D721Med (cell line): ENCODE data around the gene LAMA1.

Experiments used
- DNase-seq: peaks from one replicate; pipeline ENCODE4 v3.0.0; 2011; ENCODE audit warnings: low spot score; ENCODE audit not compliant: insufficient read length
- FAIRE-seq: peaks from 2 replicates; lab custom pipeline; 2011; peaks lifted over from hg19 to GRCh38; lab: Jason Lieb, UNC
- TF ChIP-seq, protein P1 (sequence below): IDR thresholded peaks from 2 replicates; pipeline ENCODE4 v1.5.1; 2012; ENCODE audit warnings: mild to moderate bottlenecking, control low read depth; ENCODE audit not compliant: insufficient read depth; ENCODE audit errors: missing control alignments

Gene LAMA1

DNA sequence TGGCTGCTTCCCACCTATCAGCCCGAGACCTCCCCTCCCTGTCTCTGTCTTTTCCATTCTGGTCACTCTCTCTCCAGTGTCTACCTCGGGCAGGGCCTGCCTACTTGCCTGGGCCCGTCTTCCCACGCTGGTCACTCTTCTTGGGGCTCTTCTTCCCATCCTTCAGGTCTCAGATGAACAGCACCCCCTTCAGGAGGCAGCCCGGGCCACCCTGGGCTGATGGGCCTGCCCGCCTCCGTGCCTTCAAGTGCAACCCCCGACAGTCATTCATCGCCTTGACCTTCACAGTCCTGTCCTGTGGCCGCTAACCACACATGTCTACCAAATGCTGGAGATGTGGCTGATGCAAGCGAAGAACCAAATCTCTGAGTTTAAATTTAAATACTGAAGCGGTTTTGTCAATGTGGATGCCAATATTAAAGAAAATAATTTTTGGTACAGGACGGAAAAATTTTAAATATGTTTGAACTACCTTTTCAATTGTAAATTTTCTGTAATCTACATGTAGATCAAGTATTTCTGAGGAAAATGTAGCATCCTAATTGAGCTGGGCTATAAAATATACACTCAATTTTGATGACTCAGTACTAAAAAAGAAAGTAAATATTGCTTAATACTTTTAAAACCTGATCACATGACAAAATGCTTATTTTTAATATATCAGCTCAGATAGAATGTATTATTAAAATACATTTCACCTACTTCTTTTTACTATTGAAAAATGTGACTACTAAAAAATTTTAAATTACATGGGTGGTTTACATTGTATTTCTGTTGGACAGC, 96.4 kb downstream of the LAMA1 start:
- FAIRE-seq = no peak
- DNase-seq = no peak
- TF ChIP-seq, protein P1, sequence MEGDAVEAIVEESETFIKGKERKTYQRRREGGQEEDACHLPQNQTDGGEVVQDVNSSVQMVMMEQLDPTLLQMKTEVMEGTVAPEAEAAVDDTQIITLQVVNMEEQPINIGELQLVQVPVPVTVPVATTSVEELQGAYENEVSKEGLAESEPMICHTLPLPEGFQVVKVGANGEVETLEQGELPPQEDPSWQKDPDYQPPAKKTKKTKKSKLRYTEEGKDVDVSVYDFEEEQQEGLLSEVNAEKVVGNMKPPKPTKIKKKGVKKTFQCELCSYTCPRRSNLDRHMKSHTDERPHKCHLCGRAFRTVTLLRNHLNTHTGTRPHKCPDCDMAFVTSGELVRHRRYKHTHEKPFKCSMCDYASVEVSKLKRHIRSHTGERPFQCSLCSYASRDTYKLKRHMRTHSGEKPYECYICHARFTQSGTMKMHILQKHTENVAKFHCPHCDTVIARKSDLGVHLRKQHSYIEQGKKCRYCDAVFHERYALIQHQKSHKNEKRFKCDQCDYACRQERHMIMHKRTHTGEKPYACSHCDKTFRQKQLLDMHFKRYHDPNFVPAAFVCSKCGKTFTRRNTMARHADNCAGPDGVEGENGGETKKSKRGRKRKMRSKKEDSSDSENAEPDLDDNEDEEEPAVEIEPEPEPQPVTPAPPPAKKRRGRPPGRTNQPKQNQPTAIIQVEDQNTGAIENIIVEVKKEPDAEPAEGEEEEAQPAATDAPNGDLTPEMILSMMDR = no peak

DNA sequence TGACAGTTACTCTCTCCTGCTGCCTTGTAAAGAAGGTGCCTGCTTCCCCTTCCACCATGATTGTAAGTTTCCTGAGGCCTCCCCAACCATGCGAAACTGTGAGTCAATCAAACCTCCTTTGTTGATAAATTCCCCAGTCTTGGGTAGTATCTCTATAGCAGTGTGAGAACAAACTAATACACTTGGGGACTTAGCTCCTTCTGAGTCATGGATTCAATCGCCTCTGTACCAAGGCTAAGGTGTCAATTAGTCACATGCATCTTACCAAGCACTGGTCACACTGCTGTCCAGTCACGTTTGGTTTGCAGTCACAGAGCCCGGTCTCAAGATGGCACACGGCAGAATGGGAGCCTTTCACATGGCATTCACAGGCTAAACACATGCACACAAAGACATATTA, 100.6 kb downstream of the LAMA1 start:
- DNase-seq = no peak
- TF ChIP-seq, protein P1 = no peak
- FAIRE-seq = no peak

DNA sequence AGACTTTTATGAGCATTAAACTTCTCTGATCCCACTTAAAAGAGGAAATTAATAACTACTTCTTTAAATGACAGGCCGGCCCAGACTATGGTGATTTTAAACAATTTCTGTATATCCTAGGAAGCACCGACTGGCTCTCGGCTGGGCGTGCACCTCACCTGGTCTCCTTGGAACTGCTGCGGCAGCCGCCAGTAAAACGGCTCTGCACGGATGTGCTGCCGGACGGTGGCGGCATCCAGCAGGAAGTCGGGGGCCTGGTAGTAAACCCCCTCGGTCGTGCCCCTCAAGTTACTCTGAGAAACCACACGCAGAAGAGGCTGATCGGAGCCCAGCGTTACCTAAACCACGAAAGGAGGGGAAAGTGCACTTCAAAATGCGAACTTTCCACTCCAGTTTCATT, 106.5 kb downstream of the LAMA1 start:
- DNase-seq = no peak
- TF ChIP-seq, protein P1 = no peak
- no peak for FAIRE-seq

DNA sequence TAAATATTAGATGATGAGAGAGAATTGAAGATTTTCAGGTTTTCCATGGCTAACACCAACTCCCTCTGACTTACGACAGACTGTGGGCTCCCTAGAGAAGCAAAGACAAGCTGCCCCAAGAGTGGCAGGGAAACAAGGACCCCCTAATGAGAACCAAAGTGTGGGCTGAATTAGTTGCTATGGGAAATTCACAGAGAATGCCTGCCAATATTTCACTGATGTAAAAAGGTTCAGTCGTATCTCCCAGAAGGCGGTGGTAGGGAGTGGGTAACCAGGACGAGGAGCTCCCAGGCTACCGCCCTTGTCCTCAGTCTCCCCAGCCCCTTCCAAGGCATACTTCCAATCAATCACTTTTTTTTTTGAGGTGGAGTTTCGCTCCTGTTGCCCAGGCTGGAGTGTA, 113.6 kb downstream of the LAMA1 start:
- no peak for FAIRE-seq
- DNase-seq = no peak
- TF ChIP-seq, protein P1 = no peak

GRCh38 chr18:7002107-7002506, 115.5 kb downstream of the LAMA1 start:
- DNase-seq = no peak

DNA sequence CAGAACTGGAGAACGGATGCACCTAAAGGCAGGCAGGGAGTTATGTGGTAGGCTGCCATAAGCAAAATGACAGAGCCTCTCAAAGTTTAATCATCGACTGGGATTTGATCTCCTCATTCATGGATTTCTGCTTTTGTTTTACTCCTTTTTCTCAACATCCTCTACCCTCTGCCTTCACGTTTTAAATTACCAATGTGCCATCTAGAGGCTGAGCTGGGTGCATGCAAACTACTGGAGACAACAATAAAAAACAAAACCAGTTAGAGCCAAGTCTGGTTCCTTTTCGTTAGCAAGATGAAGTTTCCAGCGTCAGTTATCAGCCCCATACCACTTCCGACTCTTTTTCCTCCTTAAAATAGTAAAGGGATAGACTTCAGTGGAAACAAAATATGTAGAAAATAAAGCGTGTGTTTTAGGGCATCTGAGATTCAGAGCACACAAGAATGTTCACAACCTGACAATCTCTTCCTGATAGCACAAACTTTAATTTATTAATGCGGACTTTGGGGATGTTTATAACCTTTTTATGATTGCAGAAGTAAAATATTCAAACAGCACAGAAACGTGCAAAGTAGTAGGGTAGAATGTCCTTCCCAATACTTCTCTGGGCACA, 117.0 kb downstream of the LAMA1 start:
- TF ChIP-seq, protein P1 = peak; percentile 78
- DNase-seq (no peak), FAIRE-seq (peak; percentile 63)

More at GRCh38 chr18:7002107-7002506, 115.5 kb downstream of the LAMA1 start:
- FAIRE-seq = no peak
- TF ChIP-seq, protein P1 = no peak

GRCh38 chr18:6997808-6998207, 119.8 kb downstream of the LAMA1 start:
- no peak for DNase-seq
- TF ChIP-seq, protein P1 = no peak

More at GRCh38 chr18:6997808-6998207, 119.8 kb downstream of the LAMA1 start:
- FAIRE-seq = no peak
